Measurements from ENCODE around the gene SLF2. TPM values are rescaled to one million over a fixed set of nuclear protein-coding genes. Genes with fewer than 3 reads are reported as not detected.

SLF2 gene
- total RNA-seq, 2 experiments from 2014 or later: 52.1 to 58.2 TPM

GRCh38 chr10:100942229-100942628, 29.5 kb downstream of the SLF2 start:
- Histone ChIP-seq H3K4me3 (ENCODE audit: low read depth, low read length, poor library complexity, severe bottlenecking) (no peak overlapping the region), H3K9me2 (ENCODE audit: insufficient read depth, low read length) (no peaks in the 10 kb centered on the region), H2AFZ (ENCODE audit: low read length) (no peak overlapping the region), H3K4me1 (ENCODE audit: insufficient read depth, low read length, poor library complexity, severe bottlenecking) (no peaks in the 10 kb centered on the region), H4K20me1 (ENCODE audit: insufficient read depth, low read length) (no peaks in the 10 kb centered on the region), H3K4me2 (ENCODE audit: low read length) (no peak overlapping the region), H3K36me3 (ENCODE audit: insufficient read depth, low read length) (peaks cover 97% of the 10 kb centered on the region), H3K27ac (ENCODE audit: low read depth, low read length, poor library complexity, severe bottlenecking) (no peak overlapping the region), H3K9me3 (ENCODE audit: low read length) (no peaks in the 10 kb centered on the region), H3K79me2 (ENCODE audit: insufficient read depth, low read depth, low read length) (no peaks in the 10 kb centered on the region)
- intact Hi-C loops (cut with micrococcal nuclease; ENCODE audit: unreplicated experiment): no loop called here
- no peak for TF ChIP-seq EZH2phosphoT487 (IDR thresholded peaks at IDR 0.05; ENCODE audit: borderline replicate concordance, low read depth, low read length)
- TF ChIP-seq, protein P1, sequence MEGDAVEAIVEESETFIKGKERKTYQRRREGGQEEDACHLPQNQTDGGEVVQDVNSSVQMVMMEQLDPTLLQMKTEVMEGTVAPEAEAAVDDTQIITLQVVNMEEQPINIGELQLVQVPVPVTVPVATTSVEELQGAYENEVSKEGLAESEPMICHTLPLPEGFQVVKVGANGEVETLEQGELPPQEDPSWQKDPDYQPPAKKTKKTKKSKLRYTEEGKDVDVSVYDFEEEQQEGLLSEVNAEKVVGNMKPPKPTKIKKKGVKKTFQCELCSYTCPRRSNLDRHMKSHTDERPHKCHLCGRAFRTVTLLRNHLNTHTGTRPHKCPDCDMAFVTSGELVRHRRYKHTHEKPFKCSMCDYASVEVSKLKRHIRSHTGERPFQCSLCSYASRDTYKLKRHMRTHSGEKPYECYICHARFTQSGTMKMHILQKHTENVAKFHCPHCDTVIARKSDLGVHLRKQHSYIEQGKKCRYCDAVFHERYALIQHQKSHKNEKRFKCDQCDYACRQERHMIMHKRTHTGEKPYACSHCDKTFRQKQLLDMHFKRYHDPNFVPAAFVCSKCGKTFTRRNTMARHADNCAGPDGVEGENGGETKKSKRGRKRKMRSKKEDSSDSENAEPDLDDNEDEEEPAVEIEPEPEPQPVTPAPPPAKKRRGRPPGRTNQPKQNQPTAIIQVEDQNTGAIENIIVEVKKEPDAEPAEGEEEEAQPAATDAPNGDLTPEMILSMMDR (conservative IDR thresholded peaks at IDR 0.05; ENCODE audit: low read length): no peak
- ChIA-PET CTCF (ENCODE audit: unreplicated experiment) (no interaction called here), POLR2A (no interaction called here)
- no TSS peak for BruUV-seq (replicated peaks)
- no peak for DNase-seq (ENCODE audit: low spot score)

DNA sequence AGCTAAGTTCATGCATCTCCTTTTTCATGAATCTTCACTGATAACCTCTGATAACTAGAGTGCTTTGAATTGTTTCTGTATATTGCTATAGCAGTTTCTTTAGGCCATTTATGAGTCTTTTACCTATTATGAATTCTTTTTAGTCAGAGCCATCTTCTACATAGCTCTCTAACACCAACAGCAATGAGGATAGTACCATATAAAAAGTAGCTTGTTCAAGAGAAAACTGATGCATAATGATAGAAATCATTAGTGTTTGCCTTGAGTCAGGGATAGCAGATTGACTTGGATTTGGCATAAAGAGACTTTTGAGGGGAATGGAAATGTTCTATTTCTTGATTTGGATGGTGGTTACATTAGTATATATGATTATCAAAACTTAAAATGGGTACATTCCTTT, 30.7 kb downstream of the SLF2 start:
- Histone ChIP-seq H4K20me1 (ENCODE audit: insufficient read depth, low read length) (no peaks in the 10 kb centered on the region), H3K27ac (ENCODE audit: low read depth, low read length, poor library complexity, severe bottlenecking) (no peak overlapping the region), H3K79me2 (ENCODE audit: insufficient read depth, low read depth, low read length) (no peaks in the 10 kb centered on the region), H3K4me3 (ENCODE audit: low read depth, low read length, poor library complexity, severe bottlenecking) (no peak overlapping the region), H3K4me2 (ENCODE audit: low read length) (no peak overlapping the region), H3K4me1 (ENCODE audit: insufficient read depth, low read length, poor library complexity, severe bottlenecking) (no peaks in the 10 kb centered on the region), H2AFZ (ENCODE audit: low read length) (no peak overlapping the region), H3K36me3 (ENCODE audit: insufficient read depth, low read length) (peaks cover 97% of the 10 kb centered on the region), H3K9me3 (ENCODE audit: low read length) (no peaks in the 10 kb centered on the region), H3K9me2 (ENCODE audit: insufficient read depth, low read length) (no peaks in the 10 kb centered on the region)
- TSS peak; percentile 39 for BruUV-seq (replicated peaks)
- CTCF ChIA-PET (ENCODE audit: unreplicated experiment): no interaction called here
- intact Hi-C loops (cut with micrococcal nuclease; ENCODE audit: unreplicated experiment): no loop called here
- TF ChIP-seq, protein P1 (conservative IDR thresholded peaks at IDR 0.05; ENCODE audit: low read length): no peak
- no peak for TF ChIP-seq EZH2phosphoT487 (IDR thresholded peaks at IDR 0.05; ENCODE audit: borderline replicate concordance, low read depth, low read length)
- DNase-seq (ENCODE audit: low spot score): no peak
- POLR2A ChIA-PET: no interaction called here

GRCh38 chr10:100945754-100946153, 33.0 kb downstream of the SLF2 start:
- Histone ChIP-seq H2AFZ (ENCODE audit: low read length) (no peak overlapping the region), H3K9me3 (ENCODE audit: low read length) (no peaks in the 10 kb centered on the region), H3K27ac (ENCODE audit: low read depth, low read length, poor library complexity, severe bottlenecking) (no peak overlapping the region), H3K9me2 (ENCODE audit: insufficient read depth, low read length) (no peaks in the 10 kb centered on the region), H3K36me3 (ENCODE audit: insufficient read depth, low read length) (peaks cover 98% of the 10 kb centered on the region), H3K4me2 (ENCODE audit: low read length) (no peak overlapping the region), H3K4me3 (ENCODE audit: low read depth, low read length, poor library complexity, severe bottlenecking) (no peak overlapping the region), H3K79me2 (ENCODE audit: insufficient read depth, low read depth, low read length) (no peaks in the 10 kb centered on the region), H3K4me1 (ENCODE audit: insufficient read depth, low read length, poor library complexity, severe bottlenecking) (no peaks in the 10 kb centered on the region), H4K20me1 (ENCODE audit: insufficient read depth, low read length) (no peaks in the 10 kb centered on the region)
- ChIA-PET CTCF (ENCODE audit: unreplicated experiment) (no interaction called here), POLR2A (no interaction called here)
- DNase-seq (ENCODE audit: low spot score): no peak
- TF ChIP-seq, protein P1 (conservative IDR thresholded peaks at IDR 0.05; ENCODE audit: low read length): no peak
- TF ChIP-seq EZH2phosphoT487 (IDR thresholded peaks at IDR 0.05; ENCODE audit: borderline replicate concordance, low read depth, low read length): no peak
- intact Hi-C loops (cut with micrococcal nuclease; ENCODE audit: unreplicated experiment): no loop called here
- no TSS peak for BruUV-seq (replicated peaks)
